ENCODE measurements around the gene ZNF627.
"Not testable (repeated sequence)": the region's sequence is repeated elsewhere in the genome, so short reads cannot be mapped to it uniquely, and the experiment has no call there.

Gene ZNF627

GRCh38 chr19:11597202-11598102, at the start of gene ZNF627:
ZNF627 (plus strand) TSS chr19:11597483; CDS start chr19:11597628, 145 bp downstream.
- peak; percentile 99 for DNase-seq

DNA sequence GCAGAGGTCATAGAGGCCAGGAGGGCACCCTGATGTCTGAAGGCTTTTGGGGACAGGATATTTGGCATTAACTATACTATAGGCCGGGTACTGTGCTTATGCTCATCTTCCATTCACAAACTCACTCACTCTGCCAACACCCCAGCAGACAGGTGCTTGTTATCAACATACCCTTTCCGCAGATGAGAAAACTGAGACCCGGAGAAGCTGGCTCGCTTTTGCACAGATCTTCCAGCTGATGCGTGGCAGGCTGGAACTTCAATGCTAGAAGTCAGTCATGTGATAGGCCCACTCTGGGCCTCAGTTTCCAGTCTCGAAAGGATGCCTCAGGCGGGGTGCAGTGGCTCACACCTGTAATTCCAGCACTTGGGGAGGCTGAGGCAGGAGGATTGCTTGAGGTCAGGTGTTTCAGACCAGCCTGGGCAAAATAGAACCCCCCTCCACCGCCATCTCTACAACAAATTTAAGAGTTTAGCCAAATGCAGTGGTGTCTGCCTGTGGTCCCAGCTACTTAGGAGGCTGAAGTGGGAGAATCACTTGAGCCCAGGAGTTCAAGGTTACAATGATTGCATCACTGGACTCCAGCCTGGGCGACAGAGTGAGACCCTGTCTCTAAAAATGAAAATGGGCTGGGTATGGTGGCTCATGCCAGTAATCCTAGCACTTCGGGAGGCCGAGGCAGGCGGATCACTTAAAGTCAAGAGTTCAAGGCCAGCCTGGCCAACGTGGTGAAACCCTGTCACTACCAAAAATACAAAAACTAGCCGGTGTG, 49.2 kb upstream of the ZNF627 start:
- DNase-seq: no peak

DNA sequence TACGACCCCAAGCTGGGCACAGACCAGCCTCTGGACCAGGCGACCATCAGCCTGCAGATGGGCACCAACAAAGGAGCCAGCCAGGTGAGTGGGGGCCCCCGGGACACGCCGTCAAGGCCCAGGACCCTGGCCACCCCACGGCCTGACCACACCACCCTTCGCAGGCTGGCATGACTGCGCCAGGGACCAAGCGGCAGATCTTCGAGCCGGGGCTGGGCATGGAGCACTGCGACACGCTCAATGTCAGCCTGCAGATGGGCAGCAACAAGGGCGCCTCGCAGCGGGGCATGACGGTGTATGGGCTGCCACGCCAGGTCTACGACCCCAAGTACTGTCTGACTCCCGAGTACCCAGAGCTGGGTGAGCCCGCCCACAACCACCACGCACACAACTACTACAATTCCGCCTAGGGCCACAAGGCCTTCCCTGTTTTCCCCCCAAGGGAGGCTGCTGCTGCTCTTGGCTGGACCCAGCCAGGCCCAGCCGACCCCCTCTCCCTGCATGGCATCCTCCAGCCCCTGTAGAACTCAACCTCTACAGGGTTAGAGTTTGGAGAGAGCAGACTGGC, 47.8 kb upstream of the ZNF627 start:
- no peak for DNase-seq

DNA sequence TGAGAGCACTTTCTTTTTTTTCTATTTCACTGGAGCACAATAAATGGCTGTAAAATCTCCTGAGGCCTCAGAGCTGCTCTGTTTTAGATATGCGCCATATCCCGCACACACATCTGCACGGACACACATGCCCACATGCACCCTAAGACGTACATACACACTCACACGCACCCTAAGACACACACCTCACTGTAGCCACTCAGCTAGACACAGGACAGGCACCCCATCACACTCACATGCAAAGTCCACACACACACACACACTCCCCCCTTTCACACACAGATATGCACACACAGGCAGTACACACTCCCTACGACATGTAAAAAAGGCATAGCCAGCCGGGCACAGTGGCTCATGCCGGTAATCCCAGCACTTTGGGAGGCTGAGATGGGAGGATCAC, 47.0 kb upstream of the ZNF627 start:
- no peak for DNase-seq

DNA sequence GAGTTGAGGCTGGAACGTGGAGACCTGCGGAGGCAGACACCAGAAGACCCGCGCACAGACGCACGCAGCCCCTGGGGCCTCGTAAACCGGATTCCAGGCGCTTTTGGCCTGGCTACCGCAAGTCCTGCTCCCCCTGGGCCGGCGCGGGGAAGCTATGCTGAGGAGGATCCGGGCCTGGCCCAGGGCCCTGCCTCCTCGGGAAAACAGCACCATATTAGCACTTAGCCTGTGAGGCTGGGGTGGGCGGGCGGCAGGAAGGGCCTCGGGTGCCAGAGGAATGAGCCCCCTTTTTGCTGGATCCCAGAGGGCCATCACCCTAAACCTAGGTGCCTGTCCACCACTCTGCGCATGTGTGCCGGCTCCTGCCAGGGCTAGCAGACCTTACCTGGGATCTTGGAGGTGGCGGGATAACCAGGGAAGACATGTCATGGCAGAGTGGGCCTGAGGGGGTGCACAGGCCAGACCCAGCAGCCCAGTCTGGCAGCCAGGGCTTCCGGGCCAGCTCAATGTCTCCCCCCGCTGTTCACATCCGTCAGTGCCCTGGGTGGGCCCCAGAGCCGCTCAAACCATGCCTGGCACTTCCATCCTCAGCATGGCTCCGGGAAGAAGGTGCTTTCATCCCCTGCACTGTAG, 45.6 kb upstream of the ZNF627 start:
- DNase-seq: no peak

GRCh38 chr19:11552666-11553372, 44.5 kb upstream of the ZNF627 start:
- no peak for DNase-seq

GRCh38 chr19:11554160-11554559, 43.1 kb upstream of the ZNF627 start:
- DNase-seq: no peak

- no peak for DNase-seq
Observed at GRCh38 chr19:11555246-11555645, 42.0 kb upstream of the ZNF627 start.

- no peak for DNase-seq
Observed at GRCh38 chr19:11556634-11557420, 40.5 kb upstream of the ZNF627 start.

DNA sequence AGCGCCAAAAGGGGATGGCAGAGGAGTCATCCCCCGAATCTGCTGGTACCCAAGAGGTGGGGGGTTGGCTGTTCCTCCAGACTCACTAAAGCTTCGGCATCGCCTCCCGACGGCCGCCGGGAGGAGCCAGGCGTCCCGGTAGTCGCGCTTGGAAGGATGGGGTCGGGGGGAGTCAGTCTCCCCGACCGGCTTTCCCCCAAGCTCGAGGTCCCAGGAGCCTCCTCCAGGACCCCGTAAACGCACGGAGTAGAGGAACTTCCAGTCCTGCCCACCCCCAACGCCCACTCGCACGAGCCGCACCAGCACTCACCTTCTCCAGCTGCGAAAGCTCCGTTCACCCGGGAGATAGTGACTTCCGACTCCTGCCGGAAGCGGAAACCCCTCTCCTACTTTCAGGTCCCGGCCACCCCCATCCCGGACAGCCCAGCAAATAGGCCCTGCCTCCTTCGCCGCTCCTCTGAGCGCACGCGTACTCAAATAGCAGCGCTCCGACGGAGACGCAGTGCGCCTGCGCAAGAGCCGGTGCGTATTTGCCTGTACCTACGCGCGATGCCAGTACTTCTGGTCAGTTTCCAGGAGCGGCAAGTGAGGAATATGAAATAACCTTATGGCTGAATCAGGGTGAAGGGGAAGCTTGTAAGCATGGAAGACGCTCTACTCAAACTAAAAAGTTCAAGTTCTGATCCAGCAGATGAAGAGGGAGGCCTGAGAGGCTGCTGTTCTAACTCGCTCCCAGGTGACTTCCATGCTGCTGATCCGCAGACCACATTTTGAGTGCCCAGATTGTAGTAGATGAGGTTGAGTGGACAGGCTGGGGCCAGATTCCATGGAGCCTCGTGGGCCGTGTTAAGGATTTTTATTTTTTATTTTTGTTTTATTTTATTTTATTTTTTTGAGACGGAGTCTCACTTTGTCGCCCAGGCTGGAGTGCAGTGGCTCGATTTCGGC, 38.1 kb upstream of the ZNF627 start, which contains the start of gene ELOF1:
Gene ELOF1, minus strand, starts transcription at position 350 of the 948 bp plus-strand sequence. CDS start 4,883 bp downstream, outside the sequence.
- DNase-seq: peak; percentile 99

GRCh38 chr19:11560404-11561051, 36.8 kb upstream of the ZNF627 start:
- peak; percentile 80 for DNase-seq

DNA sequence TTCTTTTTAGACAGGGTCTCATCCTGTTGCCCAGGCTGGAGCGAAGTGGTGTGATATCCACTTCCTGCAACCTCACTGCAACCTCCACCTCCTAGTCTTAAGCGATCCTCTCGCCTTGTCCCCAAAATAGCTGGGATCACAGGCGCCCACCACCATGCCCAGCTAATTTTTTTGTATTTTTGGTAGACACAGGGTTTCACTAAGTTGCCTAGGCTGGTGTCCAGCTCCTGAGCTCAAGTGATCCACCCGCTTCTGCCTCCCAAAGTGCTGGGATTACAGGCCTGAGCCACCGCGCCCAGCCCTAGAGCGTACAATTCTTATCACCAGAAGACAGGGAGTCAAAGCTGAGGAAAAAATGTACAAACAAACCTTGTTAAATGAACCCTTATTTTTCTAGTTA, 33.8 kb upstream of the ZNF627 start:
- DNase-seq: no peak

DNA sequence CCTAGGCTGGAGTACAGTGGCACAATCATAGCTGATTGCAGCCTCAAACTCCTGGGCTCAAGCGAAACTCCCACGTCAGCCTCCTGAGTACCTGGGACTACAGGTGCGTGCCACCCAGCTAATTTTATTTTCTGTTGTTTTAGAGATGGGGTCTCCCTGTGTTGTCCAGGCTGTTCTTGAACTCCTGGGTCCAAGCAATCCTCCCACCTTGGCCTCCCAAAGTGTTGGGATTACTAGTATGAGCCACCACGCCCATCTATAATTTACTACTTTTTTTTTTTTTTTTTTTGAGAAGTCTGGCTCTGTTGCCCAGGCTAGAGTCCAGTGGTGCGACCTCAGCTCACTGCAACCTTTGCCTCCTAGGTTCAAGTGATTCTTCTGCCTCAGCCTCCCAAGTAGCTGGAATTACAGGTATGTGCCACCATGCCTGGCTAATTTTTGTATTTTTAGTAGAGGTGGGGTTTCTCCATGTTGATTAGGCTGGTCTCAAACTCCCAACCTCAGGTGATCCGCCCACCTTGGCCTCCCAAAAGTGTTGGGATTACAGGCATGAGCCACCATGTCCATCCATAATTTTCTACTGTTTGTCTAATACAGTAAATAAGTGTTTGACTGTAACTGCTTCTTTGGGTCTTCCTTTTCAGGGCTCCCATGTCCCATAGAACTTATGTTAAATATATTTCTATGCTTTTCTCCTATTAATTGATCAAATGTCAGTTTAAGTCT, 33.0 kb upstream of the ZNF627 start:
- not testable (repeated sequence) for DNase-seq

- DNase-seq: not testable (repeated sequence)
Observed at GRCh38 chr19:11565649-11565980, 31.7 kb upstream of the ZNF627 start.

DNA sequence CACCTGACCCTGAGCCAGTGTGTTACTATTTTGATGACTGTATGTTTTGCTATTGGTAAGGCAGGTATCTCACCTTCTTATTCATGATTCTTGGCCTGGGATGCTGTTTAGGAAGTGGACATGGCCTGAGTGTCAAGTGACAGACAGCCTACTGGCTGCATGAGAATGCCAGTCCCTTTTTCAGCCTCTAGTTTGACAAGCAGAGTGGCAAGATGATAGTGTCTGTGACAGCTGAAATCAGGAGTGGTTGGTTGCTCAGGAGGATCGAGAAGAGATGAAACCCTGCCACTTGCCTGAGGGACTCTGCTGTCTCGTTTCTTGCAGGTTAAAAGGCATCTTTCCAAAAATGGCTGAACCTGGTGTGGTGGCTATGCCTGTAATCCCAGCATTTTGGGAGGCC, 31.1 kb upstream of the ZNF627 start:
- no peak for DNase-seq

DNA sequence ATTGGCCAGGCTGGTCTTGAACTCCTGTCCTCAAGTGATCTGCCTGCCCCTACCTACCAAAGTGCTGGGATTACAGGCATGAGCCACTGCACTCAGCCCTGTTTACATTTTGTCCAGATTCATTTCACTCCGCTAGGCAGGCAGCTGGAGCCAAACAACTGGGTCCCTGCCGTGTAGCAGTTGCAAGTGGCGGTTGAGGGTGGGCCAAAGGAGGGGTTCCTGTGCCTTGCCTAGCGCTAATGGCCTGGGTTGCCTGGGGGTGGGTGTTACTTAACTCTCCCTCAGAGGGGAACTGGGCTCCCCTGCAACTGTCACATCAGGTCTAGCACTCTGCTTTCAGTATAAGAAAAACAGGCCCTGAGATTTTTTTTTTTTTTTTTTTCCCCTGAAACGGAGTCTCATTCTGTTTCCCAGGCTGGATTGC, 27.2 kb upstream of the ZNF627 start:
- no peak for DNase-seq

DNA sequence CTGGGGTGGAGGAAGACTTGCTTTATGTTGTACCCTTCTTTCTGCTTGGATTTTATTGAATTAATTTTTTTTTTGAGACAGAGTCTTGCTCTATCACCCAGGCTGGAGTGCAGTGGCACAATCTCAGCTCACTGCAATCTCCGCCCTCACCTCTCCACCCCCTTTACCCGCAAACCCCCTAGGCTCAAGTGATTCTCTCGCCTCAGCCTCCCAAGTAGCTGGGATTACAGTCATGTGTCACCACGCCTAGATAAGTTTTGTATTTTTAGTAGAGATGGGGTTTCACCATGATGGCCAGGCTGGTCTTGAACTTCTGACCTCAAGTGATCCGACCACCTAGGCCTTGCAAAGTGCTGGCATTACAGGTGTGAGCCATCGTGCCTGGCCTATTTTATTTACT, 23.9 kb upstream of the ZNF627 start:
- DNase-seq: not testable (repeated sequence)

GRCh38 chr19:11573763-11574162, 23.5 kb upstream of the ZNF627 start:
- not testable (repeated sequence) for DNase-seq

- DNase-seq: no peak
Observed at GRCh38 chr19:11574689-11575088, 22.6 kb upstream of the ZNF627 start.
